HepG2 (cell line): ENCODE results near the gene RABIF. TPM values are rescaled to one million over a fixed set of nuclear protein-coding genes. Genes with fewer than 3 reads are reported as not detected.

Experiments used
- FOXM1 ChIP-seq: sonication (generic); formaldehyde crosslinking; IDR thresholded peaks from 2 replicates; pipeline ENCODE4 v1.5.0; 2020; ENCODE audit warnings: missing genetic modification reagents
- KDM2A ChIP-seq: sonication (generic); formaldehyde crosslinking; IDR thresholded peaks from 2 replicates; pipeline ENCODE4 v1.4.0; 2020; ENCODE audit warnings: low read depth, missing genetic modification reagents, borderline replicate concordance
- SIN3B ChIP-seq: fragments of 150-350 bp; IDR thresholded peaks from 2 replicates; pipeline ENCODE4 v1.6.1; 2014; ENCODE audit warnings: low read length
- SOX6 ChIP-seq, 2 experiments: fragments of 450-650 bp in 1 of 2; sonication (generic) in 1 of 2; formaldehyde crosslinking in 1 of 2; IDR thresholded peaks; 2 replicates each; pipeline versions ENCODE4 v1.4.0 to v1.6.1; 2017 to 2020; ENCODE audit warnings: antibody characterized with exemption in 1 of 2, mild to moderate bottlenecking in 1 of 2, missing genetic modification reagents in 1 of 2
- ZBTB8A ChIP-seq: sonication (generic); formaldehyde crosslinking; IDR thresholded peaks from 2 replicates; pipeline ENCODE4 v1.4.0; 2020; ENCODE audit warnings: mild to moderate bottlenecking, low read depth, missing genetic modification reagents, borderline replicate concordance
- ZFP62 ChIP-seq: sonication (generic); formaldehyde crosslinking; IDR thresholded peaks from 2 replicates; pipeline ENCODE4 v1.4.0; 2020; ENCODE audit warnings: missing genetic modification reagents
- ZMYM4 ChIP-seq: sonication (generic); formaldehyde crosslinking; IDR thresholded peaks from 2 replicates; pipeline ENCODE4 v1.8.1; 2023; ENCODE audit warnings: mild to moderate bottlenecking, missing genetic modification reagents
- ZNF549 ChIP-seq: sonication (generic); formaldehyde crosslinking; IDR thresholded peaks from 2 replicates; pipeline ENCODE4 v1.5.0; 2020; ENCODE audit warnings: missing genetic modification reagents
- ZNF615 ChIP-seq: sonication (generic); formaldehyde crosslinking; IDR thresholded peaks from 2 replicates; pipeline ENCODE4 v1.5.0; 2020; ENCODE audit warnings: mild to moderate bottlenecking, missing genetic modification reagents, borderline replicate concordance
- ZNF772 ChIP-seq: sonication (generic); formaldehyde crosslinking; IDR thresholded peaks from 2 replicates; pipeline ENCODE4 v1.5.0; 2020; ENCODE audit warnings: mild to moderate bottlenecking, missing genetic modification reagents
- ZNF850 ChIP-seq: sonication (generic); formaldehyde crosslinking; conservative IDR thresholded peaks from 2 replicates; pipeline ENCODE4 v1.9.0; 2021; ENCODE audit warnings: mild to moderate bottlenecking, missing genetic modification reagents
- polyA plus RNA-seq, 8 experiments: library from polyadenylated mRNA; depleted of rRNA in 3 of 8; stranded (reverse) in 7 of 8; unstranded in 1 of 8; fragments of >200 nt; fragmentation: Illumina TruSeq in 4 of 8; extraction: Trizol in 4 of 8; gene quantifications; 2 replicates each; pipeline versions ENCODE4 v1.2.1 to v1.2.3, GENCODE V29; 2011 to 2016; ENCODE audit warnings: low read depth in 4 of 8, missing spikeins in 1 of 8, mixed read lengths in 1 of 8; ENCODE audit not compliant: insufficient read depth in 1 of 8
- total RNA-seq, 5 experiments: library from RNA; depleted of rRNA; stranded (reverse); fragments of >200 nt; fragmentation: Illumina TruSeq; extraction: Trizol; gene quantifications; 2 replicates each; pipeline ENCODE4 v1.2.3, GENCODE V29; 2016; ENCODE audit warnings: low read depth in 1 of 5
- TF ChIP-seq, protein P1 (sequence below): sonication (generic); formaldehyde crosslinking; IDR thresholded peaks from 2 replicates; pipeline ENCODE4 v1.9.0; 2021; ENCODE audit warnings: missing genetic modification reagents, borderline replicate concordance
- TF ChIP-seq, protein P2 (sequence below): sonication (generic); formaldehyde crosslinking; IDR thresholded peaks from 2 replicates; pipeline ENCODE4 v1.5.1; 2020; ENCODE audit warnings: mild to moderate bottlenecking, missing genetic modification reagents, borderline replicate concordance
- TF ChIP-seq, protein P3 (sequence below): sonication (generic); formaldehyde crosslinking; IDR thresholded peaks from 2 replicates; pipeline ENCODE4 v1.4.0; 2020; ENCODE audit warnings: mild to moderate bottlenecking, missing genetic modification reagents, borderline replicate concordance
- TF ChIP-seq, protein P4 (sequence below): sonication (generic); formaldehyde crosslinking; IDR thresholded peaks from 2 replicates; pipeline ENCODE4 v1.4.0; 2020; ENCODE audit warnings: missing genetic modification reagents, mild to moderate bottlenecking, borderline replicate concordance
- TF ChIP-seq, protein P5 (sequence below): sonication (generic); formaldehyde crosslinking; IDR thresholded peaks from 2 replicates; pipeline ENCODE4 v1.8.0; 2022; ENCODE audit warnings: low read depth, missing genetic modification reagents
- TF ChIP-seq, protein P6 (sequence below): sonication (generic); formaldehyde crosslinking; IDR thresholded peaks from 2 replicates; pipeline ENCODE4 v1.5.0; 2020; ENCODE audit warnings: missing genetic modification reagents

The RABIF gene
- total and polyA plus RNA-seq, 2 of the 13 experiments (the other 11 are each of a cell fraction or from before 2014, with no cell fraction given): 7.6 to 8.3 TPM

DNA sequence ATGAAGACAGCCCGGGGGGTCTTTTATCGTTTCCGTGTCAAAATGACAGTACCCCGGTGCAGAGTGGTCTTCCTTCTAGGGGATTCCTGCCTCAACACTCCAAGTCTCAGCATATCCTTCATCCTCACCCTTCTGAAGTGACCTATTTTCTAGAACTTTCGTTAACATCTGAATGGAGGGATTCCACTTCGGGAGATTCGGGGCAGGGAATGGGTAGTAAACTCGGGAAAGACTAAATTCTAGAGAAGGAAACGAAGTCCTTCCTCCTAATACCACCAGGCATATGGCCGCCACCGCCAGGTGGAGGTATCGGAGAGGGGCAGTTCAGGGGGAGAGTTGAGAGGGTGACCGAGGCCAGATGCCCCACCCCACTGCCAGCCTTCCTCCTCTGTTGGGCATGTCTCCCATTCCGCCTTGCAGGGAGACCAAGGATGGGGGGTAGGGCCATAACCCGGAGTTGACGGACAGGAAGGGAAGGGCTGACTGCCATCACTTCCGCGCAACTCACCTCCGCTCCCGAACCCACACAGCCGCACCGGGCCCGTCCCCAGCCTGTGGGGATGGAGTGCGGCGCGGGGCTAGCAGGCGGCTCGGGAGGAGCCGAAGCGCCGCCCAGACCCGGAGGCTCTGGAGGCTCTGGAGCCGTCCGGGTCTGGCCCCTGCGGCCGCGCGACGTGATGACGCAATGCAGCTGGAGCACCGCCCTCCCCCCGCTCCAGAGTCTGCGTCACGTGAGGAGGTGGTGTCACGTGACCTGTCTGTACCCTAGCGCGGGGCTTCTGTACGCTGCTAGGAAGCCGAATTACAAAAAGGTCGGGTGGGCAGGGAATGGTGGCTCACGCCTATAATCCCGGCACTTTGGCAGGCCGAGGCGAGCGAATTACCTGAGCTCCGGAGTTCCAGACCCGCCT, 37.9 kb upstream of the RABIF start, which contains the start of gene KLHL12 (continued):
- TF ChIP-seq, protein P1, sequence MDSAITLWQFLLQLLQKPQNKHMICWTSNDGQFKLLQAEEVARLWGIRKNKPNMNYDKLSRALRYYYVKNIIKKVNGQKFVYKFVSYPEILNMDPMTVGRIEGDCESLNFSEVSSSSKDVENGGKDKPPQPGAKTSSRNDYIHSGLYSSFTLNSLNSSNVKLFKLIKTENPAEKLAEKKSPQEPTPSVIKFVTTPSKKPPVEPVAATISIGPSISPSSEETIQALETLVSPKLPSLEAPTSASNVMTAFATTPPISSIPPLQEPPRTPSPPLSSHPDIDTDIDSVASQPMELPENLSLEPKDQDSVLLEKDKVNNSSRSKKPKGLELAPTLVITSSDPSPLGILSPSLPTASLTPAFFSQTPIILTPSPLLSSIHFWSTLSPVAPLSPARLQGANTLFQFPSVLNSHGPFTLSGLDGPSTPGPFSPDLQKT (CRISPR knock-in tag): 0 out of 2 replicates have a peak, but pooled peaks have one; percentile 59
- TF ChIP-seq SIN3B (peak; percentile 93), ZNF615 (CRISPR knock-in tag) (peak; percentile 80), ZNF772 (CRISPR knock-in tag) (peak; percentile 91), ZMYM4 (CRISPR knock-in tag) (peak; percentile 90), ZFP62 (CRISPR knock-in tag) (no peak), ZNF549 (CRISPR knock-in tag) (no peak), ZNF850 (CRISPR knock-in tag) (no peak), FOXM1 (CRISPR knock-in tag) (no peak), SOX6 (IDR thresholded peaks at IDR 0.05) (no peak), SOX6 (CRISPR knock-in tag; IDR thresholded peaks at IDR 0.05) (peak; percentile 73), ZBTB8A (CRISPR knock-in tag) (no peak; the same call in 1 of the 2 replicates), KDM2A (CRISPR knock-in tag) (peak; percentile 94; the same call in 1 of the 2 replicates)
- TF ChIP-seq, protein P2, sequence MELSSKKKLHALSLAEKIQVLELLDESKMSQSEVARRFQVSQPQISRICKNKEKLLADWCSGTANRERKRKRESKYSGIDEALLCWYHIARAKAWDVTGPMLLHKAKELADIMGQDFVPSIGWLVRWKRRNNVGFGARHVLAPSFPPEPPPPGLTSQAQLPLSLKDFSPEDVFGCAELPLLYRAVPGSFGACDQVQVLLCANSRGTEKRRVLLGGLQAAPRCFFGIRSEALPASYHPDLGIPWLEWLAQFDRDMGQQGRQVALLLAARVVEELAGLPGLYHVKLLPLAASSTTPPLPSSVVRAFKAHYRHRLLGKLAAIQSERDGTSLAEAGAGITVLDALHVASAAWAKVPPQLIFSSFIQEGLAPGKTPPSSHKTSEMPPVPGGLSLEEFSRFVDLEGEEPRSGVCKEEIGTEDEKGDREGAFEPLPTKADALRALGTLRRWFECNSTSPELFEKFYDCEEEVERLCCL (CRISPR knock-in tag): 0 out of 2 replicates have a peak, but pooled peaks have one; percentile 66
- TF ChIP-seq, protein P3, sequence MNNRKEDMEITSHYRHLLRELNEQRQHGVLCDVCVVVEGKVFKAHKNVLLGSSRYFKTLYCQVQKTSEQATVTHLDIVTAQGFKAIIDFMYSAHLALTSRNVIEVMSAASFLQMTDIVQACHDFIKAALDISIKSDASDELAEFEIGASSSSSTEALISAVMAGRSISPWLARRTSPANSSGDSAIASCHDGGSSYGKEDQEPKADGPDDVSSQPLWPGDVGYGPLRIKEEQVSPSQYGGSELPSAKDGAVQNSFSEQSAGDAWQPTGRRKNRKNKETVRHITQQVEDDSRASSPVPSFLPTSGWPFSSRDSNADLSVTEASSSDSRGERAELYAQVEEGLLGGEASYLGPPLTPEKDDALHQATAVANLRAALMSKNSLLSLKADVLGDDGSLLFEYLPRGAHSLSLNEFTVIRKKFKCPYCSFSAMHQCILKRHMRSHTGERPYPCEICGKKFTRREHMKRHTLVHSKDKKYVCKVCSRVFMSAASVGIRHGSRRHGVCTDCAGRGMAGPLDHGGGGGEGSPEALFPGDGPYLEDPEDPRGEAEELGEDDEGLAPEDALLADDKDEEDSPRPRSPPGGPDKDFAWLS (CRISPR knock-in tag): no peak
- TF ChIP-seq, protein P4, sequence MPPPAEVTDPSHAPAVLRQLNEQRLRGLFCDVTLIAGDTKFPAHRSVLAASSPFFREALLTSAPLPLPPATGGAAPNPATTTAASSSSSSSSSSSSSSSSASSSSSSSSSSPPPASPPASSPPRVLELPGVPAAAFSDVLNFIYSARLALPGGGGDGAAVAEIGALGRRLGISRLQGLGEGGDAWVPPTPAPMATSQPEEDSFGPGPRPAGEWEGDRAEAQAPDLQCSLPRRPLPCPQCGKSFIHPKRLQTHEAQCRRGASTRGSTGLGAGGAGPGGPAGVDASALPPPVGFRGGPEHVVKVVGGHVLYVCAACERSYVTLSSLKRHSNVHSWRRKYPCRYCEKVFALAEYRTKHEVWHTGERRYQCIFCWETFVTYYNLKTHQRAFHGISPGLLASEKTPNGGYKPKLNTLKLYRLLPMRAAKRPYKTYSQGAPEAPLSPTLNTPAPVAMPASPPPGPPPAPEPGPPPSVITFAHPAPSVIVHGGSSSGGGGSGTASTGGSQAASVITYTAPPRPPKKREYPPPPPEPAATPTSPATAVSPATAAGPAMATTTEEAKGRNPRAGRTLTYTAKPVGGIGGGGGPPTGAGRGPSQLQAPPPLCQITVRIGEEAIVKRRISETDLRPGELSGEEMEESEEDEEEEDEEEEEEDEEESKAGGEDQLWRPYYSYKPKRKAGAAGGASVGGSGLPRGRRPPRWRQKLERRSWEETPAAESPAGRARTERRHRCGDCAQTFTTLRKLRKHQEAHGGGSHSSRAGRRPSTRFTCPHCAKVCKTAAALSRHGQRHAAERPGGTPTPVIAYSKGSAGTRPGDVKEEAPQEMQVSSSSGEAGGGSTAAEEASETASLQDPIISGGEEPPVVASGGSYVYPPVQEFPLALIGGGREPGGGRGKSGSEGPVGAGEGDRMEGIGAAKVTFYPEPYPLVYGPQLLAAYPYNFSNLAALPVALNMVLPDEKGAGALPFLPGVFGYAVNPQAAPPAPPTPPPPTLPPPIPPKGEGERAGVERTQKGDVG: no peak
- TF ChIP-seq, protein P5, sequence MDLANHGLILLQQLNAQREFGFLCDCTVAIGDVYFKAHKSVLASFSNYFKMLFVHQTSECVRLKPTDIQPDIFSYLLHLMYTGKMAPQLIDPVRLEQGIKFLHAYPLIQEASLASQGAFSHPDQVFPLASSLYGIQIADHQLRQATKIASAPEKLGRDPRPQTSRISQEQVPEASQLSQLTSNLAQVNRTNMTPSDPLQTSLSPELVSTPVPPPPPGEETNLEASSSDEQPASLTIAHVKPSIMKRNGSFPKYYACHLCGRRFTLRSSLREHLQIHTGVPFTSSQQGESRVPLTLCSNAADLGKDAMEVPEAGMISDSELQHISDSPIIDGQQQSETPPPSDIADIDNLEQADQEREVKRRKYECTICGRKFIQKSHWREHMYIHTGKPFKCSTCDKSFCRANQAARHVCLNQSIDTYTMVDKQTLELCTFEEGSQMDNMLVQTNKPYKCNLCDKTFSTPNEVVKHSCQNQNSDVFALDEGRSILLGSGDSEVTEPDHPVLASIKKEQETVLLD (CRISPR knock-in tag): peak; percentile 80; the same call in 1 of the 2 replicates
- TF ChIP-seq, protein P6, sequence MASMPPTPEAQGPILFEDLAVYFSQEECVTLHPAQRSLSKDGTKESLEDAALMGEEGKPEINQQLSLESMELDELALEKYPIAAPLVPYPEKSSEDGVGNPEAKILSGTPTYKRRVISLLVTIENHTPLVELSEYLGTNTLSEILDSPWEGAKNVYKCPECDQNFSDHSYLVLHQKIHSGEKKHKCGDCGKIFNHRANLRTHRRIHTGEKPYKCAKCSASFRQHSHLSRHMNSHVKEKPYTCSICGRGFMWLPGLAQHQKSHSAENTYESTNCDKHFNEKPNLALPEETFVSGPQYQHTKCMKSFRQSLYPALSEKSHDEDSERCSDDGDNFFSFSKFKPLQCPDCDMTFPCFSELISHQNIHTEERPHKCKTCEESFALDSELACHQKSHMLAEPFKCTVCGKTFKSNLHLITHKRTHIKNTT (CRISPR knock-in tag): no peak
